ENCODE results near the gene KCNIP3. TPM values are rescaled to one million over a fixed set of nuclear protein-coding genes. Genes with fewer than 3 reads are reported as not detected.

Gene KCNIP3
- total and polyA plus RNA-seq, 4 donors = 1.8 to 2.7 (median 2.1) TPM

GRCh38 chr2:95392730-95393455 is 95.7 kb downstream of the KCNIP3 start:
- Histone ChIP-seq H3K27ac (ENCODE audit: low read depth in 1 of 2, low read length in 1 of 2) (no peak overlapping the region), H3K4me3 (no peak overlapping the region), H3K27me3 (ENCODE audit: control insufficient read depth in 3 of 3, insufficient read depth in 3 of 3, low read length in 2 of 3) (no peaks in the 10 kb centered on the region), H3K4me1 (ENCODE audit: control insufficient read depth in 5 of 5, insufficient read depth in 5 of 5, low read length in 5 of 5) (peaks cover 0 to 2% (median 0%) of the 10 kb centered on the region in 5 donors), H3K9me3 (ENCODE audit: control insufficient read depth in 4 of 4, insufficient read depth in 3 of 4, low read length in 3 of 4) (no peaks in the 10 kb centered on the region), H3K36me3 (ENCODE audit: control insufficient read depth in 4 of 4, insufficient read depth in 4 of 4, low read length in 4 of 4) (no peaks in the 10 kb centered on the region), H3K9ac (ENCODE audit: insufficient read depth in 1 of 2, low read length in 2 of 2) (no peak overlapping the region)
- TF ChIP-seq CTCF (IDR thresholded peaks at IDR 0.05; ENCODE audit: control extremely low read depth, extremely low read depth) = no peak
- WGBS, 2 donors = 86 to 88% methylated on average over 8 of the region's 8 CpGs
- ATAC-seq (ENCODE audit: insufficient read depth, low FRiP score) (no peak), DNase-seq (no peak)

GRCh38 chr2:95393901-95394300 is 96.8 kb downstream of the KCNIP3 start:
- H3K36me3 ChIP-seq (ENCODE audit: control insufficient read depth in 4 of 4, insufficient read depth in 4 of 4, low read length in 4 of 4) = no peaks in the 10 kb centered on the region
- no peak for ATAC-seq (ENCODE audit: insufficient read depth, low FRiP score)
- no peak for DNase-seq

GRCh38 chr2:95399061-95399460 is 101.9 kb downstream of the KCNIP3 start:
- H3K27ac ChIP-seq (ENCODE audit: low read depth in 1 of 2, low read length in 1 of 2) = no peak overlapping the region
- no peaks in the 10 kb centered on the region for H3K9me3 ChIP-seq (ENCODE audit: control insufficient read depth in 4 of 4, insufficient read depth in 3 of 4, low read length in 3 of 4)
- H3K27me3 ChIP-seq (ENCODE audit: control insufficient read depth in 3 of 3, insufficient read depth in 3 of 3, low read length in 2 of 3) = no peaks in the 10 kb centered on the region
- DNase-seq (no peak), ATAC-seq (ENCODE audit: insufficient read depth, low FRiP score) (no peak)
- peaks cover 5 to 15% (median 6%) of the 10 kb centered on the region in 5 donors for H3K4me1 ChIP-seq (ENCODE audit: control insufficient read depth in 5 of 5, insufficient read depth in 5 of 5, low read length in 5 of 5)
- H3K4me3 ChIP-seq = no peak overlapping the region
- TF ChIP-seq CTCF (IDR thresholded peaks at IDR 0.05; ENCODE audit: control extremely low read depth, extremely low read depth) = no peak
- 96 to 97% methylated on average over 7 of the region's 7 CpGs for WGBS, 2 donors
- no peak overlapping the region for H3K9ac ChIP-seq (ENCODE audit: insufficient read depth in 1 of 2, low read length in 2 of 2)
- peaks cover 0 to 4% (median 0%) of the 10 kb centered on the region in 4 donors for H3K36me3 ChIP-seq (ENCODE audit: control insufficient read depth in 4 of 4, insufficient read depth in 4 of 4, low read length in 4 of 4)

More at GRCh38 chr2:95393901-95394300, 96.8 kb downstream of the KCNIP3 start:
- no peak overlapping the region for H3K4me3 ChIP-seq
- no peaks in the 10 kb centered on the region for H3K27me3 ChIP-seq (ENCODE audit: control insufficient read depth in 3 of 3, insufficient read depth in 3 of 3, low read length in 2 of 3)
- WGBS, 2 donors = 92 to 97% methylated on average over 6 of the region's 6 CpGs
- peaks cover 0 to 1% (median 0%) of the 10 kb centered on the region in 5 donors for H3K4me1 ChIP-seq (ENCODE audit: control insufficient read depth in 5 of 5, insufficient read depth in 5 of 5, low read length in 5 of 5)
- no peaks in the 10 kb centered on the region for H3K9me3 ChIP-seq (ENCODE audit: control insufficient read depth in 4 of 4, insufficient read depth in 3 of 4, low read length in 3 of 4)
- no peak for TF ChIP-seq CTCF (IDR thresholded peaks at IDR 0.05; ENCODE audit: control extremely low read depth, extremely low read depth)
- H3K9ac ChIP-seq (ENCODE audit: insufficient read depth in 1 of 2, low read length in 2 of 2) = no peak overlapping the region
- no peak overlapping the region for H3K27ac ChIP-seq (ENCODE audit: low read depth in 1 of 2, low read length in 1 of 2)
